Endothelial cell of umbilical vein (primary cell): Measurements from ENCODE around the gene CST3.

Experiments
- EZH2 ChIP-seq: IDR thresholded peaks from 2 replicates; pipeline ENCODE4 v1.6.1; 2012; ENCODE audit warnings: borderline replicate concordance, low read depth, mild to moderate bottlenecking, moderate library complexity, low read length, inconsistent platforms; ENCODE audit not compliant: severe bottlenecking
- FOS ChIP-seq: IDR thresholded peaks from 2 replicates; pipeline ENCODE4 v1.6.1; 2011; ENCODE audit warnings: mild to moderate bottlenecking, low read length, moderate library complexity, borderline replicate concordance; ENCODE audit not compliant: insufficient read depth
- MYC ChIP-seq: IDR thresholded peaks from one replicate; pipeline ENCODE4 v1.6.1; 2011; ENCODE audit warnings: mild to moderate bottlenecking, low read depth, low read length
- POLR2A ChIP-seq: IDR thresholded peaks from 2 replicates; pipeline ENCODE4 v1.6.1; 2012; ENCODE audit warnings: low read depth, mild to moderate bottlenecking, control low read depth, low read length
- POLR2AphosphoS5 ChIP-seq: IDR thresholded peaks from 2 replicates; pipeline ENCODE4 v1.6.1; 2012; ENCODE audit warnings: low read depth, mild to moderate bottlenecking, control low read depth, low read length, moderate library complexity; ENCODE audit not compliant: insufficient read depth
- TF ChIP-seq, protein P1 (sequence below), 2 donors: IDR thresholded peaks; 1 replicate in 1 of 2; 2 replicates in 1 of 2; pipeline ENCODE4 v1.5.1; 2011; ENCODE audit warnings: low read length in 2 of 2, mild to moderate bottlenecking in 2 of 2, moderate library complexity in 2 of 2, control low read depth in 1 of 2, inconsistent platforms in 1 of 2, low read depth in 1 of 2; ENCODE audit not compliant: insufficient read depth in 1 of 2; ENCODE audit errors: extremely low read depth in 1 of 2
- TF ChIP-seq, protein P2 (sequence below): IDR thresholded peaks from 2 replicates; pipeline ENCODE4 v1.6.1; 2011; ENCODE audit not compliant: insufficient read depth, insufficient read length

DNA sequence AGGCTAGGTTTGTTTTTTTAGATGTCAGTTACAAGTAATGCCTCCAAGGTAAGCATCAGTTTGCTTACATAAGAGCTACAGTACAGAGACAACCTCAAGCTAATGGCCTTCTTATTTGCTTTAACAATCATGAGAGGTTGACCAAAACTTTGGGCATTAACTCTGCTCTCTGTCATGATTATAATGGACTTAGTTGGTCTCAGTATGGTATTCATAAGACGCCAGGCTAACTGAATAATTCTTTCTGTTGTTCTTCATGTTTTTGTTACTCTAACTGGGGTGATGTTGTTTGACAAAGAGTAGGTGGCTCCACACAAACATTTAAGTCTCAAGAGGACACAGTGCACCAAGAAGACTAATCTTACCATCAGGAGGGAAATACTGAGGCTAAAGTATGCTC, 41.8 kb downstream of the CST3 start:
- TF ChIP-seq, protein P1, sequence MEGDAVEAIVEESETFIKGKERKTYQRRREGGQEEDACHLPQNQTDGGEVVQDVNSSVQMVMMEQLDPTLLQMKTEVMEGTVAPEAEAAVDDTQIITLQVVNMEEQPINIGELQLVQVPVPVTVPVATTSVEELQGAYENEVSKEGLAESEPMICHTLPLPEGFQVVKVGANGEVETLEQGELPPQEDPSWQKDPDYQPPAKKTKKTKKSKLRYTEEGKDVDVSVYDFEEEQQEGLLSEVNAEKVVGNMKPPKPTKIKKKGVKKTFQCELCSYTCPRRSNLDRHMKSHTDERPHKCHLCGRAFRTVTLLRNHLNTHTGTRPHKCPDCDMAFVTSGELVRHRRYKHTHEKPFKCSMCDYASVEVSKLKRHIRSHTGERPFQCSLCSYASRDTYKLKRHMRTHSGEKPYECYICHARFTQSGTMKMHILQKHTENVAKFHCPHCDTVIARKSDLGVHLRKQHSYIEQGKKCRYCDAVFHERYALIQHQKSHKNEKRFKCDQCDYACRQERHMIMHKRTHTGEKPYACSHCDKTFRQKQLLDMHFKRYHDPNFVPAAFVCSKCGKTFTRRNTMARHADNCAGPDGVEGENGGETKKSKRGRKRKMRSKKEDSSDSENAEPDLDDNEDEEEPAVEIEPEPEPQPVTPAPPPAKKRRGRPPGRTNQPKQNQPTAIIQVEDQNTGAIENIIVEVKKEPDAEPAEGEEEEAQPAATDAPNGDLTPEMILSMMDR (IDR thresholded peaks at IDR 0.05; ENCODE audit: extremely low read depth in 1 of 2, insufficient read depth in 1 of 2, low read depth in 1 of 2, low read length in 2 of 2): no peak
- TF ChIP-seq EZH2 (no peak), POLR2A (no peak), POLR2AphosphoS5 (no peak), MYC (no peak), FOS (no peak)
- TF ChIP-seq, protein P2, sequence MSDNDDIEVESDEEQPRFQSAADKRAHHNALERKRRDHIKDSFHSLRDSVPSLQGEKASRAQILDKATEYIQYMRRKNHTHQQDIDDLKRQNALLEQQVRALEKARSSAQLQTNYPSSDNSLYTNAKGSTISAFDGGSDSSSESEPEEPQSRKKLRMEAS: no peak
